GM12874 (cell line): ENCODE measurements around the gene FKRP.

Experiments used
- CTCF ChIP-seq: IDR thresholded peaks from 2 replicates; pipeline ENCODE4 v1.5.1; 2011; ENCODE audit warnings: low read depth, mild to moderate bottlenecking, control low read depth, low read length, moderate library complexity; ENCODE audit not compliant: insufficient read depth

Gene FKRP

GRCh38 chr19:46745521-46746280, at the start of gene FKRP:
TSS of gene FKRP (plus strand) at chr19:46746057. CDS start at chr19:46755451, 9,394 bp downstream.
- TF ChIP-seq CTCF = no peak

- no peak for TF ChIP-seq CTCF
These were observed 49.0 kb upstream of the FKRP start for GRCh38 chr19:46696866-46697203.

- TF ChIP-seq CTCF = no peak
These were observed 48.5 kb upstream of the FKRP start for GRCh38 chr19:46697204-46697960.

- no peak for TF ChIP-seq CTCF
These were observed 47.2 kb upstream of the FKRP start for GRCh38 chr19:46698395-46699321.

- no peak for TF ChIP-seq CTCF
These were observed 45.2 kb upstream of the FKRP start for GRCh38 chr19:46700704-46701103.

GRCh38 chr19:46704379-46705076, 41.3 kb upstream of the FKRP start:
- TF ChIP-seq CTCF = peak; percentile 98

- no peak for TF ChIP-seq CTCF
These were observed 35.2 kb upstream of the FKRP start for GRCh38 chr19:46710687-46711086.
